DOHH2 (cell line): ENCODE data around the gene RHOC.

Experiments used
- H3F3A ChIP-seq: fragments of 200-600 bp; sonication (generic), shearing (Covaris generic); 2 replicates; pipeline ENCODE4 v1.6.0; 2016; ENCODE audit warnings: antibody characterized with exemption, mild to moderate bottlenecking; ENCODE audit not compliant: control insufficient read depth, insufficient read depth
- H3K27ac ChIP-seq: fragments of 200-600 bp; sonication (generic); 2 replicates; pipeline ENCODE4 v1.5.1; 2014; ENCODE audit warnings: low read depth, mild to moderate bottlenecking, low read length, moderate library complexity
- H3K27me3 ChIP-seq: fragments of 200-600 bp; sonication (generic); 2 replicates; pipeline ENCODE4 v1.6.1; 2014; ENCODE audit warnings: mild to moderate bottlenecking, low read length, mixed read lengths; ENCODE audit not compliant: control insufficient read depth
- H3K36me3 ChIP-seq: fragments of 200-600 bp; sonication (generic); 2 replicates; pipeline ENCODE4 v1.6.1; 2014; ENCODE audit warnings: mild to moderate bottlenecking, low read length, moderate library complexity, mixed read lengths; ENCODE audit not compliant: control insufficient read depth
- H3K4me1 ChIP-seq: fragments of 200-600 bp; sonication (generic); 2 replicates; pipeline ENCODE4 v1.6.1; 2014; ENCODE audit warnings: mild to moderate bottlenecking, low read length, mixed read lengths; ENCODE audit not compliant: control insufficient read depth
- H3K4me2 ChIP-seq: fragments of 200-600 bp; sonication (generic); 2 replicates; pipeline ENCODE4 v1.6.0; 2014; ENCODE audit warnings: mild to moderate bottlenecking, low read length, moderate library complexity
- H3K4me3 ChIP-seq: fragments of 200-600 bp; sonication (generic); 2 replicates; pipeline ENCODE4 v1.5.1; 2014; ENCODE audit warnings: mild to moderate bottlenecking, low read length, mixed read lengths
- H3K79me2 ChIP-seq: fragments of 200-600 bp; sonication (generic); 2 replicates; pipeline ENCODE4 v1.6.1; 2014; ENCODE audit warnings: mild to moderate bottlenecking, low read length, mixed read lengths; ENCODE audit not compliant: control insufficient read depth
- H3K9me2 ChIP-seq: fragments of 200-600 bp; sonication (generic); replicated peaks from 2 replicates; pipeline ENCODE4 v1.6.1; 2014; ENCODE audit warnings: mild to moderate bottlenecking, low read length, mixed read lengths; ENCODE audit not compliant: control insufficient read depth
- H3K9me3 ChIP-seq: fragments of 200-600 bp; sonication (generic); 2 replicates; pipeline ENCODE4 v1.6.1; 2014; ENCODE audit warnings: antibody characterized with exemption, low read length, mixed read lengths; ENCODE audit not compliant: control insufficient read depth, insufficient read depth
- H4K20me1 ChIP-seq: fragments of 200-600 bp; sonication (generic); 2 replicates; pipeline ENCODE4 v1.6.0; 2014; ENCODE audit warnings: low read depth, mild to moderate bottlenecking, antibody characterized with exemption, low read length, moderate library complexity; ENCODE audit not compliant: control insufficient read depth, insufficient read depth
- CTCF ChIP-seq: fragments of 200-600 bp; sonication (generic); IDR thresholded peaks from one replicate; pipeline ENCODE4 v1.5.1; 2014; ENCODE audit warnings: antibody characterized with exemption, mild to moderate bottlenecking, low read depth, low read length; ENCODE audit not compliant: poor library complexity, severe bottlenecking
- EZH2phosphoT487 ChIP-seq: fragments of 200-600 bp; sonication (generic); IDR thresholded peaks from 2 replicates; pipeline ENCODE4 v1.6.1; 2017; ENCODE audit warnings: borderline replicate concordance, mild to moderate bottlenecking, antibody characterized with exemption, low read length, moderate library complexity, mixed read lengths

Gene RHOC

GRCh38 chr1:112713466-112714312 lies 6.8 kb upstream of the RHOC start:
- H3K4me3 ChIP-seq = peak overlapping the region; percentile 75
- H3K4me2 ChIP-seq = peak overlapping the region; percentile 92
- peaks cover 13% of the 10 kb centered on the region for H3K27me3 ChIP-seq

GRCh38 chr1:112712701-112713128 lies 5.8 kb upstream of the RHOC start:
- Histone ChIP-seq H3F3A (0 out of 2 replicates have a peak, but pooled peaks cover 2% of the 10 kb centered on the region), H3K4me2 (no peak overlapping the region), H3K36me3 (no peaks in the 10 kb centered on the region), H3K4me1 (peaks cover 38% of the 10 kb centered on the region), H3K4me3 (no peak overlapping the region), H3K27ac (no peak overlapping the region), H3K9me2 (no peaks in the 10 kb centered on the region), H3K9me3 (no peaks in the 10 kb centered on the region), H4K20me1 (0 out of 2 replicates have a peak, but pooled peaks cover 4% of the 10 kb centered on the region), H3K79me2 (no peaks in the 10 kb centered on the region), H3K27me3 (peaks cover 14% of the 10 kb centered on the region)
- TF ChIP-seq EZH2phosphoT487 (no peak), CTCF (no peak)

More at GRCh38 chr1:112713466-112714312, 6.8 kb upstream of the RHOC start:
- Histone ChIP-seq H4K20me1 (0 out of 2 replicates have a peak, but pooled peaks cover 4% of the 10 kb centered on the region), H3K4me1 (peaks cover 40% of the 10 kb centered on the region), H3K79me2 (no peaks in the 10 kb centered on the region), H3K27ac (no peak overlapping the region), H3K9me3 (no peaks in the 10 kb centered on the region), H3K36me3 (no peaks in the 10 kb centered on the region), H3K9me2 (no peaks in the 10 kb centered on the region), H3F3A (0 out of 2 replicates have a peak, but pooled peaks cover 2% of the 10 kb centered on the region)
- no peak for TF ChIP-seq EZH2phosphoT487
- no peak for TF ChIP-seq CTCF

GRCh38 chr1:112712191-112712590 lies 5.3 kb upstream of the RHOC start:
- H3K4me3 ChIP-seq = no peak overlapping the region
- no peaks in the 10 kb centered on the region for H3K9me2 ChIP-seq
- TF ChIP-seq EZH2phosphoT487 = no peak
- no peak for TF ChIP-seq CTCF
- H4K20me1 ChIP-seq = 0 out of 2 replicates have a peak, but pooled peaks cover 4% of the 10 kb centered on the region
- no peak overlapping the region for H3K27ac ChIP-seq
- H3K9me3 ChIP-seq = no peaks in the 10 kb centered on the region
- H3K79me2 ChIP-seq = no peaks in the 10 kb centered on the region
- no peak overlapping the region for H3K4me2 ChIP-seq
- H3K27me3 ChIP-seq = peaks cover 11% of the 10 kb centered on the region
- H3F3A ChIP-seq = 0 out of 2 replicates have a peak, but pooled peaks cover 2% of the 10 kb centered on the region
- H3K36me3 ChIP-seq = no peaks in the 10 kb centered on the region
- H3K4me1 ChIP-seq = peaks cover 39% of the 10 kb centered on the region
